ENCODE data around the gene ASH1L.
A peak's percentile ranks its signal among the peaks of the same experiment; 100 is the strongest.

Gene ASH1L

DNA sequence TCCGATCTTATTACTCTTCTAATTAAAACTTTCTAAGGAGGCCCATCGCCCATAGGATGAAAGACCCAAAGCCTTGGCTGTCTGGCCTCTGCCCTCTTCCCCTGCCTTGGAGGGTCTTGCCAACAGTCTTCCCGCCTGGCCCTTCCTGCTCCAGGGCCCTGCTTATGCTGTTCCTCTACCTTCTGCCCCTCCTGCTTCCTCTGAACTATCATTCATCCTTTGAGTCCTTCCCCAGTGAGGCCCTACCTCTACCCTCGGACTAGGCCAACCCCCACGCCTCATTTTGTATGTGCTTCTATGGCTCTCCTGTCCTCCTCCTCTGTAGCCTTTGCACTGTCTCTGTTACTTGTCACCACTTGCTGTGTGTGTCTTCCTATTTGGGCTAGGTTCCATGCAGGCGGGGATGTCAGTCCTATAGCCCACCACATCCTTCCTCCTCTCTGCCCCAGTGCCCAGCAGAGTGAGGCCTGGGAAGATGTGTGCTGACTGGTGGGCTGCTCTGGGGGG lies 236.5 kb downstream of the ASH1L start:
- in situ Hi-C loops (cut with HindIII; ENCODE audit: low pct_ligation_motif_present, low sequenced_read_pairs) = loop anchor here (25.0 kb wide), 1 partner anchor 186 kb away; no protein-coding TSS in a partner anchor
- no peak for DNase-seq
- TF ChIP-seq CTCF (IDR thresholded peaks at IDR 0.05; ENCODE audit: low read depth, low read length, missing control alignments) = no peak
- Histone ChIP-seq H3K4me3 (ENCODE audit: low read depth, low read length) (no peak overlapping the region), H3K27ac (no peak overlapping the region), H3K36me3 (replicated peaks) (peaks cover 30% of the 10 kb centered on the region), H3K27me3 (replicated peaks) (no peaks in the 10 kb centered on the region)

- in situ Hi-C loops (cut with HindIII; ENCODE audit: low pct_ligation_motif_present, low sequenced_read_pairs) = loop anchor here (25.0 kb wide), 1 partner anchor 187 kb away; no protein-coding TSS in a partner anchor
- TF ChIP-seq CTCF (IDR thresholded peaks at IDR 0.05; ENCODE audit: low read depth, low read length, missing control alignments) = no peak
- Histone ChIP-seq H3K4me3 (ENCODE audit: low read depth, low read length) (peak overlapping the region; percentile 82), H3K27me3 (replicated peaks) (no peaks in the 10 kb centered on the region), H3K27ac (no peak overlapping the region), H3K36me3 (replicated peaks) (peaks cover 25% of the 10 kb centered on the region)
- no peak for DNase-seq
Observed at GRCh38 chr1:155325603-155325893, 237.1 kb downstream of the ASH1L start.

DNA sequence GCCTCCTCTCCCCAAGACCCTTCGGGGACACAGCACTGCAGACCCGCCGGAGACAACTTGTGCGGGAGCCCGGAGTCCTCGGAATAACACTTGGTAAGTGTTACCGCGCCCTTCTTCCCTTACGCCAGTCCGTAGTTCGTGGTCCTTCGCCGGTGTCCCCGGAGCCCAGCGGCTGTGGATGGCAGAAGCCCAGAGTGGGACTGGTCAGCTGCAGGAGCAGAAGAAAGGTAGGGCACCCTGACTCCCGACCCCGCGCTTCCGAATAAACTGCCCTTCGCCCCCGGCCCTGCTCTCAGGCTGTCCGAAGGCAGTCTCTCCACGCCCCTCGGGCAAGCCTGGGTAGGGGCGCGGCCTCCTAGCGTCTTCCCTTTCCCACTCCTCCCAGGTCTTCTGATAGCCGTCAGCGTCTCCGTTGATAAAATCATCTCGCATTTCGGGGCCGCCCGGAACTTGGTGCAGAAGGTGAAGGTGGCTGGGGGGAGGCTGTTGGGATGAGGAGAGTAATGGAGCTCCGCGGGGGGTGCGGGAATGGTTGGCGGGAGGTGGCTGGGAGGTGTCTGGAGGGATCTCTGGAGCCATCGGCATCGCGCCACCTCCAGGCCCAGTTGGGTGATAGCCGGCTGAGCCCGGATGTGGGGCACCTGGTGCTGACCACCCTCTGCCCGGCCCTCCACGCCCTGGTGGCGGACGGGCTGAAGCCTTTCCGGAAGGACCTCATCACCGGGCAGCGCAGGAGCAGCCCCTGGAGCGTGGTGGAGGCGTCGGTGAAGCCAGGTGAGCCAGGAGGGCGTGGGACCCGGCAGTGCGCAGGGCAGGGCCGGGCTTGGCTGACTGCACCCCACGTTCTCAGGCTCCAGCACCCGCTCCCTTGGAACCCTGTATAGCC lies 237.6 kb downstream of the ASH1L start:
- Histone ChIP-seq H3K27ac (peak overlapping the region; percentile 16), H3K27me3 (replicated peaks) (no peaks in the 10 kb centered on the region), H3K4me3 (ENCODE audit: low read depth, low read length) (peak overlapping the region; percentile 82), H3K36me3 (replicated peaks) (peaks cover 19% of the 10 kb centered on the region)
- in situ Hi-C loops (cut with HindIII; ENCODE audit: low pct_ligation_motif_present, low sequenced_read_pairs) = loop anchor here (25.0 kb wide), 1 partner anchor 187 kb away; no protein-coding TSS in a partner anchor
- peak; percentile 36 for DNase-seq
- peak; percentile 72 for TF ChIP-seq CTCF (IDR thresholded peaks at IDR 0.05; ENCODE audit: low read depth, low read length, missing control alignments)

GRCh38 chr1:155324037-155324716 lies 238.4 kb downstream of the ASH1L start:
- in situ Hi-C loops (cut with HindIII; ENCODE audit: low pct_ligation_motif_present, low sequenced_read_pairs) = no loop called here
- Histone ChIP-seq H3K27me3 (replicated peaks) (no peaks in the 10 kb centered on the region), H3K36me3 (replicated peaks) (peaks cover 21% of the 10 kb centered on the region), H3K27ac (peak overlapping the region; percentile 50), H3K4me3 (ENCODE audit: low read depth, low read length) (peak overlapping the region; percentile 82)
- DNase-seq = peak; percentile 92
- TF ChIP-seq CTCF (IDR thresholded peaks at IDR 0.05; ENCODE audit: low read depth, low read length, missing control alignments) = no peak

GRCh38 chr1:155323729-155324036 lies 238.9 kb downstream of the ASH1L start:
- Histone ChIP-seq H3K27me3 (replicated peaks) (no peaks in the 10 kb centered on the region), H3K27ac (peak overlapping the region; percentile 50), H3K36me3 (replicated peaks) (peaks cover 21% of the 10 kb centered on the region), H3K4me3 (ENCODE audit: low read depth, low read length) (peak overlapping the region; percentile 82)
- in situ Hi-C loops (cut with HindIII; ENCODE audit: low pct_ligation_motif_present, low sequenced_read_pairs) = no loop called here
- peak; percentile 85 for DNase-seq
- TF ChIP-seq CTCF (IDR thresholded peaks at IDR 0.05; ENCODE audit: low read depth, low read length, missing control alignments) = no peak

Measured in brain microvascular endothelial cell (primary cell).